SK-N-SH (cell line): ENCODE results near the gene RUNDC3A. TPM values are rescaled to one million over a fixed set of nuclear protein-coding genes. Genes with fewer than 3 reads are reported as not detected.

Experiments
- CTCF ChIA-PET: fragments of 300-600, 350-600 bp; formaldehyde crosslinking; extraction: SDS; loops from one replicate; lab custom pipeline; 2021; lab: Yijun Ruan, JAX
- POLR2A ChIA-PET: fragments of 350-600 bp; sonication (Branson Sonifier 250); formaldehyde crosslinking; extraction: SDS; loops from one replicate; lab custom pipeline; 2020; ENCODE audit warnings: antibody characterized with exemption, inconsistent platforms; lab: Yijun Ruan, JAX
- DNase-seq: peaks from one replicate; pipeline ENCODE4 v3.0.0; 2012
- H2AFZ ChIP-seq: fragments of 200-600 bp; sonication (generic); 2 replicates; pipeline ENCODE4 v1.8.1; 2016; ENCODE audit warnings: antibody characterized with exemption, mild to moderate bottlenecking, low read depth
- H3F3A ChIP-seq: fragments of 200-600 bp; sonication (generic); replicated peaks from 2 replicates; pipeline ENCODE3; 2016; ENCODE audit warnings: antibody characterized with exemption, mild to moderate bottlenecking; ENCODE audit not compliant: insufficient read depth
- H3K27ac ChIP-seq, 2 experiments: fragments of 200-500 bp in 1 of 2; fragments of 200-600 bp in 1 of 2; sonication (Bioruptor generic) in 1 of 2; sonication (generic), shearing (Covaris generic) in 1 of 2; 2 replicates each; pipeline versions ENCODE4 v1.5.1 to v1.6.1; 2014 to 2016; ENCODE audit warnings: low read depth in 2 of 2, inconsistent platforms in 1 of 2, low read length in 1 of 2, mild to moderate bottlenecking in 1 of 2, mixed read lengths in 1 of 2
- H3K27me3 ChIP-seq: fragments of 200-600 bp; sonication (generic), shearing (Covaris generic); 2 replicates; pipeline ENCODE4 v1.6.1; 2016; ENCODE audit warnings: mixed run types; ENCODE audit not compliant: insufficient read depth
- H3K36me3 ChIP-seq, 2 experiments: fragments of 200-500 bp in 1 of 2; fragments of 200-600 bp in 1 of 2; sonication (Bioruptor generic) in 1 of 2; sonication (generic) in 1 of 2; replicated peaks in 1 of 2; 2 replicates each; pipeline versions ENCODE3 to v1.5.1; 2014 to 2016; ENCODE audit warnings: low read length in 1 of 2, mild to moderate bottlenecking in 1 of 2; ENCODE audit not compliant: insufficient read depth in 2 of 2, control insufficient read depth in 1 of 2
- H3K4me1 ChIP-seq, 2 experiments: fragments of 200-500 bp in 1 of 2; fragments of 200-600 bp in 1 of 2; sonication (Bioruptor generic) in 1 of 2; sonication (generic), shearing (Covaris generic) in 1 of 2; 2 replicates each; pipeline versions ENCODE4 v1.5.1 to v1.6.1; 2014 to 2016; ENCODE audit warnings: low read depth in 1 of 2, low read length in 1 of 2, mixed run types in 1 of 2; ENCODE audit not compliant: insufficient read depth in 2 of 2, control insufficient read depth in 1 of 2
- H3K4me2 ChIP-seq: fragments of 200-600 bp; sonication (generic), shearing (Covaris generic); 2 replicates; pipeline ENCODE4 v1.6.1; 2017; ENCODE audit warnings: mixed run types
- H3K4me3 ChIP-seq, 2 experiments: fragments of 200-500 bp in 1 of 2; fragments of 200-600 bp in 1 of 2; sonication (Bioruptor generic) in 1 of 2; sonication (generic), shearing (Covaris generic) in 1 of 2; 2 replicates each; pipeline versions ENCODE4 v1.5.1 to v1.8.1; 2014 to 2016; ENCODE audit warnings: low read depth in 2 of 2, inconsistent platforms in 1 of 2, low read length in 1 of 2, mild to moderate bottlenecking in 1 of 2, mixed read lengths in 1 of 2, moderate library complexity in 1 of 2
- H3K79me2 ChIP-seq: fragments of 200-600 bp; sonication (generic); 2 replicates; pipeline ENCODE4 v1.8.1; 2017; ENCODE audit warnings: mild to moderate bottlenecking; ENCODE audit not compliant: insufficient read depth
- H3K9ac ChIP-seq: fragments of 200-600 bp; sonication (generic); 2 replicates; pipeline ENCODE4 v1.6.1; 2017; ENCODE audit warnings: mixed run types
- H3K9me2 ChIP-seq: fragments of 200-600 bp; sonication (generic); 2 replicates; pipeline ENCODE4 v1.6.1; 2017; ENCODE audit warnings: mixed run types
- H3K9me3 ChIP-seq: fragments of 200-600 bp; sonication (generic); 2 replicates; pipeline ENCODE4 v1.6.1; 2017; ENCODE audit warnings: mixed run types, mild to moderate bottlenecking, moderate library complexity
- H4K20me1 ChIP-seq: fragments of 200-600 bp; sonication (generic); 2 replicates; pipeline ENCODE4 v1.6.1; 2017; ENCODE audit warnings: mild to moderate bottlenecking, mixed run types; ENCODE audit not compliant: insufficient read depth
- ELF1 ChIP-seq: IDR thresholded peaks from 2 replicates; pipeline ENCODE4 v1.4.0; 2012
- EP300 ChIP-seq, 2 experiments: IDR thresholded peaks; 2 replicates each; pipeline versions ENCODE4 v1.4.0 to v1.6.1; 2012; ENCODE audit warnings: borderline replicate concordance in 1 of 2, low read depth in 1 of 2, low read length in 1 of 2
- FOSL2 ChIP-seq: IDR thresholded peaks from 2 replicates; pipeline ENCODE4 v1.4.0; 2012; ENCODE audit warnings: low read depth, mild to moderate bottlenecking, moderate library complexity, borderline replicate concordance
- FOXM1 ChIP-seq: IDR thresholded peaks from 2 replicates; pipeline ENCODE4 v1.4.0; 2012; ENCODE audit warnings: low read depth, mild to moderate bottlenecking
- IRF3 ChIP-seq: fragments of 150-350 bp; IDR thresholded peaks from 2 replicates; pipeline ENCODE4 v1.6.1; 2016; ENCODE audit warnings: mild to moderate bottlenecking, low read depth, low read length
- JUND ChIP-seq: IDR thresholded peaks from 2 replicates; pipeline ENCODE4 v1.4.0; 2012
- MXI1 ChIP-seq: IDR thresholded peaks from 2 replicates; pipeline ENCODE4 v1.6.1; 2012; ENCODE audit warnings: mild to moderate bottlenecking, low read depth, low read length, improper control_type of control experiment
- NFIC ChIP-seq: IDR thresholded peaks from 2 replicates; pipeline ENCODE4 v1.4.0; 2012; ENCODE audit warnings: borderline replicate concordance
- NRF1 ChIP-seq: IDR thresholded peaks from 2 replicates; pipeline ENCODE4 v1.6.1; 2012; ENCODE audit warnings: low read depth, mild to moderate bottlenecking, low read length
- POLR2AphosphoS5 ChIP-seq: IDR thresholded peaks from 2 replicates; pipeline ENCODE4 v1.6.1; 2012; ENCODE audit warnings: low read depth, low read length
- RAD21 ChIP-seq: IDR thresholded peaks from 2 replicates; pipeline ENCODE4 v1.6.1; 2012; ENCODE audit warnings: mild to moderate bottlenecking, low read length
- RCOR1 ChIP-seq: fragments of 150-350 bp; IDR thresholded peaks from 2 replicates; pipeline ENCODE4 v1.6.1; 2017; ENCODE audit warnings: antibody characterized with exemption, low read length
- RFX5 ChIP-seq: IDR thresholded peaks from 2 replicates; pipeline ENCODE4 v1.6.1; 2012; ENCODE audit warnings: mild to moderate bottlenecking, improper control_type of control experiment, low read length
- SIN3A ChIP-seq: IDR thresholded peaks from 2 replicates; pipeline ENCODE4 v1.6.1; 2012; ENCODE audit warnings: low read depth, mild to moderate bottlenecking, low read length, moderate library complexity, borderline replicate concordance
- TCF12 ChIP-seq: IDR thresholded peaks from 2 replicates; pipeline ENCODE4 v1.4.0; 2012
- TEAD4 ChIP-seq: IDR thresholded peaks from 2 replicates; pipeline ENCODE4 v1.4.0; 2012; ENCODE audit warnings: mild to moderate bottlenecking, borderline replicate concordance; ENCODE audit not compliant: insufficient read depth
- YY1 ChIP-seq: IDR thresholded peaks from 2 replicates; pipeline ENCODE4 v1.4.0; 2012; ENCODE audit warnings: low read depth, mild to moderate bottlenecking
- WGBS: methylation state at CpG from one replicate; pipeline ENCODE4 v1.1.6; 2017; ENCODE audit warnings: low lambda C conversion rate; 5-methylcytosine and 5-hydroxymethylcytosine counted together
- polyA plus RNA-seq, 3 experiments: library from polyadenylated mRNA; depleted of rRNA; stranded (reverse); fragments of >200 nt; gene quantifications; 2 replicates each; pipeline ENCODE4 v1.2.3, GENCODE V29; 2012
- TF ChIP-seq, protein P1 (sequence below): IDR thresholded peaks from 2 replicates; pipeline ENCODE4 v1.6.1; 2012; ENCODE audit warnings: mild to moderate bottlenecking, low read depth, low read length, moderate library complexity
- TF ChIP-seq, protein P2 (sequence below): IDR thresholded peaks from 2 replicates; pipeline ENCODE4 v1.4.0; 2012; ENCODE audit warnings: low read depth
- TF ChIP-seq, protein P3 (sequence below): IDR thresholded peaks from 2 replicates; pipeline ENCODE4; 2012

Gene RUNDC3A
- polyA plus RNA-seq, 1 of the 3 experiments (the other 2 are of a cell fraction) = 8.9 TPM

- TF ChIP-seq, protein P1, sequence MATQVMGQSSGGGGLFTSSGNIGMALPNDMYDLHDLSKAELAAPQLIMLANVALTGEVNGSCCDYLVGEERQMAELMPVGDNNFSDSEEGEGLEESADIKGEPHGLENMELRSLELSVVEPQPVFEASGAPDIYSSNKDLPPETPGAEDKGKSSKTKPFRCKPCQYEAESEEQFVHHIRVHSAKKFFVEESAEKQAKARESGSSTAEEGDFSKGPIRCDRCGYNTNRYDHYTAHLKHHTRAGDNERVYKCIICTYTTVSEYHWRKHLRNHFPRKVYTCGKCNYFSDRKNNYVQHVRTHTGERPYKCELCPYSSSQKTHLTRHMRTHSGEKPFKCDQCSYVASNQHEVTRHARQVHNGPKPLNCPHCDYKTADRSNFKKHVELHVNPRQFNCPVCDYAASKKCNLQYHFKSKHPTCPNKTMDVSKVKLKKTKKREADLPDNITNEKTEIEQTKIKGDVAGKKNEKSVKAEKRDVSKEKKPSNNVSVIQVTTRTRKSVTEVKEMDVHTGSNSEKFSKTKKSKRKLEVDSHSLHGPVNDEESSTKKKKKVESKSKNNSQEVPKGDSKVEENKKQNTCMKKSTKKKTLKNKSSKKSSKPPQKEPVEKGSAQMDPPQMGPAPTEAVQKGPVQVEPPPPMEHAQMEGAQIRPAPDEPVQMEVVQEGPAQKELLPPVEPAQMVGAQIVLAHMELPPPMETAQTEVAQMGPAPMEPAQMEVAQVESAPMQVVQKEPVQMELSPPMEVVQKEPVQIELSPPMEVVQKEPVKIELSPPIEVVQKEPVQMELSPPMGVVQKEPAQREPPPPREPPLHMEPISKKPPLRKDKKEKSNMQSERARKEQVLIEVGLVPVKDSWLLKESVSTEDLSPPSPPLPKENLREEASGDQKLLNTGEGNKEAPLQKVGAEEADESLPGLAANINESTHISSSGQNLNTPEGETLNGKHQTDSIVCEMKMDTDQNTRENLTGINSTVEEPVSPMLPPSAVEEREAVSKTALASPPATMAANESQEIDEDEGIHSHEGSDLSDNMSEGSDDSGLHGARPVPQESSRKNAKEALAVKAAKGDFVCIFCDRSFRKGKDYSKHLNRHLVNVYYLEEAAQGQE = no peak
- TF ChIP-seq RAD21 (no peak), FOXM1 (no peak), MXI1 (no peak), TCF12 (no peak), NRF1 (no peak), RFX5 (no peak), FOSL2 (no peak), EP300 (IDR thresholded peaks at IDR 0.05; ENCODE audit: borderline replicate concordance in 1 of 2, low read depth in 1 of 2, low read length in 1 of 2) (no peak), JUND (no peak), ELF1 (no peak), NFIC (no peak), RCOR1 (no peak), IRF3 (no peak), SIN3A (no peak), YY1 (no peak), POLR2AphosphoS5 (no peak), TEAD4 (no peak)
- TF ChIP-seq, protein P2, sequence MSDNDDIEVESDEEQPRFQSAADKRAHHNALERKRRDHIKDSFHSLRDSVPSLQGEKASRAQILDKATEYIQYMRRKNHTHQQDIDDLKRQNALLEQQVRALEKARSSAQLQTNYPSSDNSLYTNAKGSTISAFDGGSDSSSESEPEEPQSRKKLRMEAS = no peak
- TF ChIP-seq, protein P3, sequence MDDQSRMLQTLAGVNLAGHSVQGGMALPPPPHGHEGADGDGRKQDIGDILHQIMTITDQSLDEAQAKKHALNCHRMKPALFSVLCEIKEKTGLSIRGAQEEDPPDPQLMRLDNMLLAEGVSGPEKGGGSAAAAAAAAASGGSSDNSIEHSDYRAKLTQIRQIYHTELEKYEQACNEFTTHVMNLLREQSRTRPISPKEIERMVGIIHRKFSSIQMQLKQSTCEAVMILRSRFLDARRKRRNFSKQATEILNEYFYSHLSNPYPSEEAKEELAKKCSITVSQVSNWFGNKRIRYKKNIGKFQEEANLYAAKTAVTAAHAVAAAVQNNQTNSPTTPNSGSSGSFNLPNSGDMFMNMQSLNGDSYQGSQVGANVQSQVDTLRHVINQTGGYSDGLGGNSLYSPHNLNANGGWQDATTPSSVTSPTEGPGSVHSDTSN = no peak
- Histone ChIP-seq H3K27ac (no peak overlapping the region), H3K9ac (no peak overlapping the region), H4K20me1 (no peaks in the 10 kb centered on the region), H3K4me1 (no peaks in the 10 kb centered on the region), H3K9me3 (no peaks in the 10 kb centered on the region), H3K27me3 (peaks cover 17% of the 10 kb centered on the region; the same call in 1 of the 2 replicates), H3K9me2 (no peaks in the 10 kb centered on the region), H2AFZ (no peak overlapping the region), H3K79me2 (no peaks in the 10 kb centered on the region), H3F3A (no peaks in the 10 kb centered on the region), H3K4me3 (no peak overlapping the region), H3K36me3 (no peaks in the 10 kb centered on the region), H3K4me2 (no peak overlapping the region)
- CTCF ChIA-PET = interaction anchor here (0.6 kb wide), 1 partner anchor 44 kb away, joined by 3 read pairs; no protein-coding TSS in a partner anchor
- no peak for DNase-seq
- POLR2A ChIA-PET = no interaction called here
- WGBS = 60% methylated on average over 8 of the region's 8 CpGs
Measured at GRCh38 chr17:44287651-44288050, 20.8 kb upstream of the RUNDC3A start.
